ENCODE data around the gene MORN1.

MORN1 gene

DNA sequence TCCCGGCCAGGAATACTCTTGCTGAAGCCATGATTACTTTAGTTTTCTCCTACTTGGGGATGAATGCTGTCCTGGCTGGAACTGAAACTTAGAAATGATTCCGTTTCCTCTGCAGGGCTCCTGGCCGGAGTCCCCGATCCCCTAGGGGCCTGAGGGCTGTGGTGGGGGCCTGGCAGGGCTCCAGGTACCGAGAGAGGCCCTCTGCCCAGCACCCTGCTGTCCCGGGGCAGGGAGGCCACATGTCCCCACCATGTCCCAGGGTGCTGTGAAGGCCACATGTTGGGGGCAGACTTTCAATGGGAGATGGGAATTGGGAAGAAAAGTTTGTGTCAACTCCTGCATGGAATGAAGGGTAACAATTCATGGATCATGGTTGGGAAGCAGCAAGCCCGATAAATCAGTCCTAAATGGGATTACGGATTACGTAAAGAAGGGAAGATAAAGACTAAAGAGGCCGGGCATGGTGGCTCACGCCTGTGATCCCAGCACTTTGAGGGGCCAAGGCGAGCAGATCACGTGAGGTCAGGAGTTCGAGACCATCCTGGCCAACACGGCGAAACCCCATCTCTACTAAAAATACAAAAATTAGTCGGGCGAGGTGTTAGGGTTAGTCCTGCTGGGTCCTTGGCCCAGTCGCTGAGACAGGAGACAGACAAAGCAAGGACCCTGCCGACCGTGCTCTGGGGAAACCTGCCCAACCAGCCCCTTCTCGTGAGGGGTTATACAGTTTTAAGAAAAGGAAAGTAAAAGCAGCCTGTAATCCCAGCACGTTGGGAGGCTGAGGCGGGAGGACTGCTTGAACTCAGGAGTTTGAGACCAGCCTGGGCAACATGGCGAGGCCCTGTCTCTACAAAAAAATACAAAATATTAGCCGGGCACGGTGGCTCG, 37.6 kb downstream of the MORN1 start:
- FAIRE-seq: no peak
- DNase-seq (ENCODE audit: insufficient read length, low spot score): no peak

DNA sequence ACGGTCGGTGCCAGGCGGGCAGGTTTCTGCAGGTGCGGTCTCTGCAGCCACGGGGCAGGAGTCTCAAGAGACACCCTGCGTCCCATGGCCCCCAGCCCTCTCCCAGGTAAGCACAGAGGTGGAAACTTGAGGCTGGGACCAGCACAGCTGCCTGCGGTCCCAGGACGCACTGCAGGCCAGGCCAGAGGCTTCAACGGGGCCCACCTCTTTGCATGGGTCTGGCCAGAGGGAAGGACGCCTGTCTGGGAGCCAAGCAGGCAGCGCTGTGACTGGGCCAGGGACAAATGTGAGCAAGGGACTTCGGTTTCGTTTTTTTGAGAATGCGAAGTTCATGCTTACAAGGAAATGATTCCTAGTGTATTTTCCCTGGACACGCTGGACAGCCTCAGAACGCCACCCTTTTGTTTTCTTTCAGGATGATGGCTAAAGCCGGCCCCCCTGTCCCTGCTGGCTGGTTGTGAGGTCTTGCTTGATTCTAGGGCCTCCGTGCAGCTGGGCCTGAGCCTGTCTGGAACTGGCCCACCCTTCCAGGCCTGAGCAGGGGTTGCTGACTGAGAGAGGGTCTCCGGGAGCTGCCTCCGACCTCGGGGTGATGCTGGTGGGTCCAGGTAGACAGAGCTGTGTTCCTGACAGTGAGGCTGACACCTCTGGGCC, 38.3 kb downstream of the MORN1 start:
- FAIRE-seq: no peak
- DNase-seq (ENCODE audit: insufficient read length, low spot score): no peak

DNA sequence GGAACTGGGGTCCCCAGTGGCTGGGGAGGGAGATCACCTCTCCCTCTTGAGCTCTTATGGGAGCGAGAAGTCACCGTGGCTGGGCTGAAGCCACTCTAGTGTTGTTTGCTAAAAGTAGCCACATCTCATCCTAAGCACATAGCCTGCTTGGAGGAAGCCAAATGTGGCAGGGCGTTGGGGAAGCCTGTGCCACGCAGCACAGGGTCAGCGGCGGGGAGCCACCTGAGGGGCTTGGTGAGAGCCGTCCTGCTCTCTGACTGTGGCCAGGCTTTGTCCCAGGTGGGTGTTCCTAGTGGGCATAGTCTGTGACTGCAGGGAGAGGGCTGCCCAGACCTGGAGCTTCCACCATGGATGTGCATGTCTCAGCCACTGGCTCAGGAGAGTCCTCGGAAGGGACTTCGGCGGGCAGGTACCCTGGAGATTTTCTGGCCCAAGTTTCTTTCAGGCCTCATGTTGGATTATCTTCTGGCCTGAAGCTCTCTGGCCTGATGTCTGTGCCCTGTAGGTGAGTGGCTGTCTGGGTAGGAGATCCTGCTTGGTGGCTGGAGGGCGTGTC, 38.9 kb downstream of the MORN1 start:
- FAIRE-seq: no peak
- no peak for DNase-seq (ENCODE audit: insufficient read length, low spot score)

DNA sequence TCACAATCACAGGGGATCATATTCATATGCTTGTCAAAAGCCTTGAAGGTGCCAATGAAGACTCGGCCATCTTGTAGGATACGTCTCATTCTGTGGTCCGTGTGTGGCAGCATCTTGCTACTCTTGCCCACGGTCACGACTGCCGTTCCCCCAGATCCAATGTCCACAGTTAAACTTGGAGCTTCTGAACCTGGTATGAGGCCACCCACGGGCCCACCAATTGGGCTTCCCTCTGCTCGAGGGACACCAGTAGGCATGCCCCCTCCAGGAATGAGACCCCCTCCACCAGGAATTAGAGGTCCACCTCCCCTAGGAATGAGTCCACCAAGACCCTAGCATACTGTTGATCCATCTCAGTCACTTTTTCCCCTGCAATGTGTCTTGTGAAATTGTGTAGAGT, 39.6 kb downstream of the MORN1 start:
- DNase-seq (ENCODE audit: insufficient read length, low spot score) (no peak), FAIRE-seq (no peak)

DNA sequence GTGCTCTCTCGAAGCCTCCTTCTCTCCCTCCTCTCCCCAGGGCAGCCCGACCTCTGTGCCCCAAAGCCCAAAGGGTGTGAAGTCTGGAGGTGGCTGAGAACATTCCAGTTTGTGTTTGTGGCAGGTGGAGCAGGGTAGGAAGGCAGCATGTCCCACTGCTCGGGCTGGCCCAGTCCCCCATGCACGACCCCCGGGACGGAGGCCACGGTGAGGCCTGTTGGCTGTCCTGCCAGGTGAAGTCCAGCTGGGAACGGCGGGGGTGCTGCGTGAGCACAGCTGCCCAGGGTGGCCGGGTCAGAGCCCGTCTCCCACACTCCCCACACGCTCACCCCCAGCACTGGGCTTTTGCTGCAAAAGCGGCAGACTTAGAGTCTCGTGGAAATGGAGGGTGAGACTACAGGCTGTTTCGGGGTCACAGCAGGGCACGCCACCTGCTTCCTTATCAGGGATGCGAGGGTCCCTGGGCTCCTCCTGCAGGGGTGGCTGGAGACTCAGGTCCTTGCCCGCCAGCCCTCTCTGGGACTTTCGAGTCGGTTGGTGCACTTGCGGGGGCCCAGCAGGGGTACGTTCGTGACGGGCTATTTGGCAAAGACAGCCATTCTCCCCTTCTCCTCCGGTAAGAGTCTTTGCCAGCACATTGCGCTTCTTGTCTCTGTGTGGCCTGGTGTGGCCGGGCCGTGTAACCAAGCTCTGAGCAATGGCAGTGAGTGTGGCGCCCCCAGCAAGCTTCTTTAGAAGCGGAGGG, 40.3 kb downstream of the MORN1 start:
- DNase-seq (ENCODE audit: insufficient read length, low spot score): no peak
- no peak for FAIRE-seq

DNA sequence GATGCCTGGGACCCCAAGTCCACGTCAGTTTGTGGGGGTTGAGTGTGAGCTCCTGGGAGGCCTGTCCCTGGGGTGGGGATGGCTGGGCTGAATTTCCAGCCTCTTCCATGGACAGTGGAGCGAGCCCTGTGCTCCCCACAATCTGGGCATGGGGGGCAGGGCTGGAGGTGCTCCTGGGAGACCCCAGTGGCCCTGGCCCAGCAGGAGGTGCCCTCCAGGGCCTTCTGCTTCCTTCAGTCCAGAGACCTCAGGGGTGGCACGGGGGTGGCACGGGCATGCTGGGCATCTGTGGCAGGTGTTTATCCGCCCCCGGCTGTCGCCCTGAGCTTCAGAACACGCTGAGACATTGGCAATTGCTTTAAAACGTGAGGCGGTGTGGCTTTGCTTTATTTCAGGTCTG, 40.9 kb downstream of the MORN1 start:
- no peak for DNase-seq (ENCODE audit: insufficient read length, low spot score)
- no peak for FAIRE-seq

- DNase-seq (ENCODE audit: insufficient read length, low spot score) (no peak), FAIRE-seq (no peak)
Measured at GRCh38 chr1:2349806-2350205, 41.5 kb downstream of the MORN1 start.

DNA sequence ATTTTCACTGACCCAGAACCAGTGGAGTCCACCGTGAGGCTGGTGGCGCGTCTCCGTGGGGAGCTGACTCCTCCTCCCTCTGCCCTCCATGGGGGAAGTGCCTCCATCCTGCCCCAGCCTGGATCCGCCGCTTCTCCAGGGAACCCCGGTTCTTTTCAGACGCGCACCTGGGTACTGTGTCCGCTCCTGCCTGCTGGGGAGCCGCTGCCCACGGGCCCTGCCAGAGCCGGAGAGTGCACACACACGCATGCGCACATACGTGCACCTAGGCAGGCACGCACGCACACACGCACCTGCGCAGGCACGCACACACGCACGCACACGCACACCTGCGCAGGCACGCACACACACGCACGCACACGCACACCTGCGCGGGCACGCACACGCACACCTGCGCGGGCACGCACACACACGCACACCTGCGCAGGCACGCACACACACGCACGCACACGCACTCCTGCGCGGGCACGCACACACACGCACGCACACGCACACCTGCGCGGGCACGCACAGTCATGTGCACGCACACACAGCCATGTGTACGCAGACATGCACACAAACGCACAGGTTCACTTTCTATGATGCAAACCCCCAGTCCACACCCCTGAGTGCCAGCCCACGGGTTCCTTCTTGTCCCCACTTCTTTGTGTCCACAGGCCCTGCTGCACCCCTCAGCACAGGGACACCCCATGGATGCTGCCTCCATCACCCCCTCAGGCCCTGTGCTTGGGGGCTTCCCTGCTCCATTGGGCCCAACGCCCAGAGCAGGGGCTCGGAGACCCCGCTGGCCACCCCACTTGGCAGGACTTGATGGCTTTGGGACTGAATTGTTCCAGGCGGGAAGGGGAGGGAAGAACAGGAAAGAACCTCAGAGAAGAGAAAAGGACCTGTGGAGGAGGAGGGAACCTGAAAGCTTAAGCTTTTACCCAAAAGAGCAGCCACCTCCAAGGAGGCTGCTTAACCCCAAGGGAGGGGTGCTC, 42.7 kb downstream of the MORN1 start:
- FAIRE-seq (peak; percentile 67), DNase-seq (ENCODE audit: insufficient read length, low spot score) (no peak)

DNA sequence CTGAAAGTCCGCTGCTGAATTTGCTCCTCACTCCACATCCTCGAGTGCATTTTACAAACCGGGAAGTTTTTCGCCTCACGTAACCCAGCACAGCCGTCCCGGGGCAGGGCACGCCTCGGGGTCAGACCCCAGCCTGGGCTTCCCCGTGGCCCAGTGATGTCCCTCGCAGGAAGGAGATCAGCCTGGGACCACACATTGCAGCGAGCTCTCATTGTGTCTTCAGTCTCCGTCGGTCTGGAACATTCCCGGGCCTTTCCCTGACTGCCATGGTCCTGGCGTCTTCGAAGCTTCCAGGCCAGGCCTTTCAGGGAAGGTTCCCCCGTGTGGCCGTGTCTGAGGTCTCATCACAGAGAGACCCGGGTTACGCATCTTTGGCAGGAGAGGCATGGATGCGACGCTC, 43.5 kb downstream of the MORN1 start:
- DNase-seq (ENCODE audit: insufficient read length, low spot score) (no peak), FAIRE-seq (no peak)

GRCh38 chr1:2347409-2347785, 44.0 kb downstream of the MORN1 start:
- no peak for DNase-seq (ENCODE audit: insufficient read length, low spot score)
- FAIRE-seq: no peak

DNA sequence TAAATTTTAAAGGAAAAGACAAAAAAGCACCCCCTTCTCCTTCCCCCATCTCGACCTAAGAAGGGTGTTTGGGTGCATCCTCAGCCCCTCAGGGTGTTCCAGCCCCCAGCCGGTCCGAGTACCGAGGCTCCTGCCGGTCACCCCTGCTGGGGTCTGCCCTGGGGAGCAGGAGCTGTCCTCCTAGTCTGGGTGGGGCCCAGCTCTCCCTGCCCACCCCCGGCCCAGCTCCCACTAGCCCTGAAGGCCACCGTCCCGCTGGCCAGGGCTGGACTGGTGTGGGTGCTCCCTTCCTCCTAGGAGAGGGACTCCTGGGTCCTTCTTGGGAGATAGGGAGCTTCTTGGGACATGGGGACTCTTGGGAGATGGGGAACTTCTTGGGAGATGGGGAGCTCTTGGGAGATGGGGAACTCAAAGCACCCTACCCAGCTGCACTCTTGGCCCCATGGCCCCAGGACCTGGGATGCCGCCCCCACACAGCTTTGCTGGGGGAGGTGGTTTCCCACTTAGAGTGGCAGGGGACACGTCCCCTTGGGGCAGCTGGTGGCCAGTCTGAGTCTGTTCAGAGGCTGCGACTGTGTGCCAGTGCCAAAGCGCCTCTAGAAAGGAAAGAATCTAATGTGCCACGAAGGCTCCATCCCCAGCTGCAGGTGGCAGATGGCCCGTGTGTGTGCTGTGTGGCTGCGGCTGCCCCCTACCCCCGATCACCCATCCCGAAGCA, 44.5 kb downstream of the MORN1 start:
- DNase-seq (ENCODE audit: insufficient read length, low spot score) (no peak), FAIRE-seq (no peak)

DNA sequence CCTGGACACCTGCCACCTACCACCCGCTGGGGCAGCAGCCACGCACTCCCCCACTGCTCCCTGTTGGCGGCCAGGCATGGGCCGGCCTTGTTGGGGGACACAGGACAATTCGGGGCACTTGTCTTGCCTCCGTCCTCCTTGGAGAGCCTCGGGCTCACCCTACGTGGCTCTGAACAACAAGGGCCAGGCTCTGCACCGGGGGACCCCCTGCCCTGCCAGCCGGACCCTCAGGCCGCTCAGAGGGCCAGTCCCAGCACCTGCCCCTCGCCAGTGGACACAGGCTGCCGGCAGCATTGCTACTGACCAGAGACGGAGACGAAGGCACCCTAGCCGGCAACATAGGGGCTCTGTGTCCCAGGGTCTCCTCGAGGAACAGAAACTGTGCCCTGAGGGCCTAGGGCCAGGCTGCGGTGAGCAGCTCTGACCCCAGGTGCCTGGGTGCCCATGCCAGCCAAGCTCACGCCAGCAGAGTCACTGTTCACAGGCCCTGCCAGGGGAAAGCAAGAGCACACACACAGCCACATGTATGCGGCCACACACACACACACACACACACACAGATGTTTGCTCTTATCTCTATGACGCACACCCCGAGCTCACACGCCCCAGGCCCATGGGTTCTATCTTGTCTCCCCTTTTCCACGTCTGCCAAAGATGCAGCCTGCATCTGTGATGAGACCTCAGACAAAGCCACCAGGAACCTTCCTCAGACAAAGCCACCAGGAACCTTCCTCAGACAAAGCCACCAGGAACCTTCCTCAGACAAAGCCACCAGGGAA, 45.9 kb downstream of the MORN1 start:
- DNase-seq (ENCODE audit: insufficient read length, low spot score) (no peak), FAIRE-seq (no peak)

DNA sequence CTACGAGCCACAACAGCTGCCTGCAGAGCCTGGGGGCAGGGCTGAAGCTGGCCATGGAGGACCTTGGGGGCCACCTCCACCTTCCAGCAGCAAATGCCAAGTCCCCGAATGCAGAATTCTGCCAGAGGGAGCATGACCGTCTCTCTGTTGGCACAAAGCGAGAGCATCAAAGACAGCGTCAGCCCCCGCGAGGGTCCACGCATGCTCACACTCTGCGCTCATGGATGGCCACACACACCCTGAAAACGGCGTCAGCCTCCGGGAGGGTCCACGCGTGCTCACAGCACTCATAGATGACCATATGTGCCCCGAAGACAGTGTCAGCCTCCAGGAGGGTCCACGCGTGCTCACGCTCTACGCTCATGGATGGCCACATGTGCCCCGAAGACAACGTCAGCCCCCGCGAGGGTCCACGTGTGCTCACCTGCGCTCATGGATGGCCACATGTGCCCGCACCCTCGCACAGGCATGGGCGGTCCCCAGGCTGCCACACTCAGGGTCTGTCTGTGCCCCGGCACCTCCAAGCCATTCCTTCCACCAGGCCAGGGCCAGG, 46.5 kb downstream of the MORN1 start:
- DNase-seq (ENCODE audit: insufficient read length, low spot score) (no peak), FAIRE-seq (no peak)

GRCh38 chr1:2344121-2344681, 47.2 kb downstream of the MORN1 start:
- FAIRE-seq (no peak), DNase-seq (ENCODE audit: insufficient read length, low spot score) (no peak)

- FAIRE-seq: no peak
Measured at GRCh38 chr1:2343023-2343935, 48.1 kb downstream of the MORN1 start.

GRCh38 chr1:2342384-2343022, 48.9 kb downstream of the MORN1 start:
- FAIRE-seq (no peak), DNase-seq (ENCODE audit: insufficient read length, low spot score) (no peak)

More at GRCh38 chr1:2343023-2343935, 48.1 kb downstream of the MORN1 start:
- no peak for DNase-seq (ENCODE audit: insufficient read length, low spot score)

Data from HTR-8/SVneo (cell line).